ENCODE measurements around the gene TNNI3. TPM values are rescaled to one million over a fixed set of nuclear protein-coding genes. Genes with fewer than 3 reads are reported as not detected.

Gene TNNI3
- total and polyA plus RNA-seq, 9 of the 15 experiments (the other 6 are each of a cell fraction or from before 2014, with no cell fraction given) = 4.7 to 158 (median 42.0) TPM

DNA sequence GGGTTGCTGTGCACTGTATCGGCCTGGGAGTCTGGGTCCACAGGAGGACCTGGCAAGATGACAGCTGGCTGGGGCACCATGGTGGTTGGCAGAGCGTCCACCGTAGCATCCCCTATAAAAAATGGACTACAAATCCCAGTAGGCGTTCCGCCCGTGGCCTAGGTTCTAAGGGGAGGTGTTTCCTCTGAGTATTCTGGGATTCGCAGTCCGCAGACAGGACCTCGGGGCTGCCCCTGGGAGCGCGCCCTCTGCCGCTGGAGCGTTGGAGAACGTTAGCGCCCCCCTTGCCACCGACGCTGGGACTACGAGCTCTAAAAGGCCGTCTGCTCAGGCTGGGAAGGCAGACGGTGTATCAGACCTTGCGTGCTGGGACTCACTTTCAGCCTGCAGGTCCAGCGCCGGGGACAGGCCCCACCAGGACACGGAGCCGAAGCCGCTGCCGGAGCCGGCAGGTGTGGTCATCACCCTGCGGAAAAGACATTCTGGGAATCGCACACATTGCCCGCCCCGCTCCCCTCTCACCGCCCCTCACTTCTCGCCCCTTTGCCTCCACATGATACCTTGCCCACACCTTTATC, 8.5 kb upstream of the TNNI3 start (continued):
- TF ChIP-seq, protein P1, sequence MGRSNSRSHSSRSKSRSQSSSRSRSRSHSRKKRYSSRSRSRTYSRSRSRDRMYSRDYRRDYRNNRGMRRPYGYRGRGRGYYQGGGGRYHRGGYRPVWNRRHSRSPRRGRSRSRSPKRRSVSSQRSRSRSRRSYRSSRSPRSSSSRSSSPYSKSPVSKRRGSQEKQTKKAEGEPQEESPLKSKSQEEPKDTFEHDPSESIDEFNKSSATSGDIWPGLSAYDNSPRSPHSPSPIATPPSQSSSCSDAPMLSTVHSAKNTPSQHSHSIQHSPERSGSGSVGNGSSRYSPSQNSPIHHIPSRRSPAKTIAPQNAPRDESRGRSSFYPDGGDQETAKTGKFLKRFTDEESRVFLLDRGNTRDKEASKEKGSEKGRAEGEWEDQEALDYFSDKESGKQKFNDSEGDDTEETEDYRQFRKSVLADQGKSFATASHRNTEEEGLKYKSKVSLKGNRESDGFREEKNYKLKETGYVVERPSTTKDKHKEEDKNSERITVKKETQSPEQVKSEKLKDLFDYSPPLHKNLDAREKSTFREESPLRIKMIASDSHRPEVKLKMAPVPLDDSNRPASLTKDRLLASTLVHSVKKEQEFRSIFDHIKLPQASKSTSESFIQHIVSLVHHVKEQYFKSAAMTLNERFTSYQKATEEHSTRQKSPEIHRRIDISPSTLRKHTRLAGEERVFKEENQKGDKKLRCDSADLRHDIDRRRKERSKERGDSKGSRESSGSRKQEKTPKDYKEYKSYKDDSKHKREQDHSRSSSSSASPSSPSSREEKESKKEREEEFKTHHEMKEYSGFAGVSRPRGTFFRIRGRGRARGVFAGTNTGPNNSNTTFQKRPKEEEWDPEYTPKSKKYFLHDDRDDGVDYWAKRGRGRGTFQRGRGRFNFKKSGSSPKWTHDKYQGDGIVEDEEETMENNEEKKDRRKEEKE (IDR thresholded peaks at IDR 0.05; ENCODE audit: borderline replicate concordance in 1 of 2, control insufficient read depth in 1 of 2, low read depth in 2 of 2, low read length in 1 of 2) = no peak
- TF ChIP-seq POLR2H (tag; IDR thresholded peaks at IDR 0.05; ENCODE audit: low read depth) (no peak), KLF6 (CRISPR knock-in tag; IDR thresholded peaks at IDR 0.05; ENCODE audit: borderline replicate concordance) (no peak), YBX1 (IDR thresholded peaks at IDR 0.05) (no peak), LEF1 (IDR thresholded peaks at IDR 0.05) (no peak), HNRNPH1 (optimal IDR thresholded peaks at IDR 0.05; ENCODE audit: low read depth, low read length) (no peak), ZNF764 (CRISPR knock-in tag; IDR thresholded peaks at IDR 0.05; ENCODE audit: low read depth) (no peak), ZNF124 (CRISPR knock-in tag; IDR thresholded peaks at IDR 0.05) (no peak), YY1 (IDR thresholded peaks at IDR 0.05; ENCODE audit: borderline replicate concordance in 1 of 3, control insufficient read depth in 1 of 3, extremely low read depth in 1 of 3, insufficient read depth in 3 of 3, insufficient read length in 1 of 3, insufficient replicate concordance in 2 of 3, low read depth in 1 of 3, low read length in 2 of 3) (peak in 1 of 3 experiments; percentile 24), TGIF2 (CRISPR knock-in tag; IDR thresholded peaks at IDR 0.05) (no peak), MED1 (CRISPR knock-in tag; IDR thresholded peaks at IDR 0.05; ENCODE audit: borderline replicate concordance) (no peak), ZNF408 (CRISPR knock-in tag; IDR thresholded peaks at IDR 0.05; ENCODE audit: low read depth) (no peak)
- TF ChIP-seq, protein P2, sequence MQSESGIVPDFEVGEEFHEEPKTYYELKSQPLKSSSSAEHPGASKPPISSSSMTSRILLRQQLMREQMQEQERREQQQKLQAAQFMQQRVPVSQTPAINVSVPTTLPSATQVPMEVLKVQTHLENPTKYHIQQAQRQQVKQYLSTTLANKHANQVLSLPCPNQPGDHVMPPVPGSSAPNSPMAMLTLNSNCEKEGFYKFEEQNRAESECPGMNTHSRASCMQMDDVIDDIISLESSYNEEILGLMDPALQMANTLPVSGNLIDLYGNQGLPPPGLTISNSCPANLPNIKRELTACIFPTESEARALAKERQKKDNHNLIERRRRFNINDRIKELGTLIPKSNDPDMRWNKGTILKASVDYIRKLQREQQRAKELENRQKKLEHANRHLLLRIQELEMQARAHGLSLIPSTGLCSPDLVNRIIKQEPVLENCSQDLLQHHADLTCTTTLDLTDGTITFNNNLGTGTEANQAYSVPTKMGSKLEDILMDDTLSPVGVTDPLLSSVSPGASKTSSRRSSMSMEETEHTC (IDR thresholded peaks at IDR 0.05) = no peak
- TF ChIP-seq, protein P3, sequence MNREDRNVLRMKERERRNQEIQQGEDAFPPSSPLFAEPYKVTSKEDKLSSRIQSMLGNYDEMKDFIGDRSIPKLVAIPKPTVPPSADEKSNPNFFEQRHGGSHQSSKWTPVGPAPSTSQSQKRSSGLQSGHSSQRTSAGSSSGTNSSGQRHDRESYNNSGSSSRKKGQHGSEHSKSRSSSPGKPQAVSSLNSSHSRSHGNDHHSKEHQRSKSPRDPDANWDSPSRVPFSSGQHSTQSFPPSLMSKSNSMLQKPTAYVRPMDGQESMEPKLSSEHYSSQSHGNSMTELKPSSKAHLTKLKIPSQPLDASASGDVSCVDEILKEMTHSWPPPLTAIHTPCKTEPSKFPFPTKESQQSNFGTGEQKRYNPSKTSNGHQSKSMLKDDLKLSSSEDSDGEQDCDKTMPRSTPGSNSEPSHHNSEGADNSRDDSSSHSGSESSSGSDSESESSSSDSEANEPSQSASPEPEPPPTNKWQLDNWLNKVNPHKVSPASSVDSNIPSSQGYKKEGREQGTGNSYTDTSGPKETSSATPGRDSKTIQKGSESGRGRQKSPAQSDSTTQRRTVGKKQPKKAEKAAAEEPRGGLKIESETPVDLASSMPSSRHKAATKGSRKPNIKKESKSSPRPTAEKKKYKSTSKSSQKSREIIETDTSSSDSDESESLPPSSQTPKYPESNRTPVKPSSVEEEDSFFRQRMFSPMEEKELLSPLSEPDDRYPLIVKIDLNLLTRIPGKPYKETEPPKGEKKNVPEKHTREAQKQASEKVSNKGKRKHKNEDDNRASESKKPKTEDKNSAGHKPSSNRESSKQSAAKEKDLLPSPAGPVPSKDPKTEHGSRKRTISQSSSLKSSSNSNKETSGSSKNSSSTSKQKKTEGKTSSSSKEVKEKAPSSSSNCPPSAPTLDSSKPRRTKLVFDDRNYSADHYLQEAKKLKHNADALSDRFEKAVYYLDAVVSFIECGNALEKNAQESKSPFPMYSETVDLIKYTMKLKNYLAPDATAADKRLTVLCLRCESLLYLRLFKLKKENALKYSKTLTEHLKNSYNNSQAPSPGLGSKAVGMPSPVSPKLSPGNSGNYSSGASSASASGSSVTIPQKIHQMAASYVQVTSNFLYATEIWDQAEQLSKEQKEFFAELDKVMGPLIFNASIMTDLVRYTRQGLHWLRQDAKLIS (CRISPR knock-in tag; IDR thresholded peaks at IDR 0.05) = no peak
